MM.1S (cell line): ENCODE data around the gene PREB.

Experiments
- DNase-seq: peaks from one replicate; pipeline ENCODE4 v3.0.0-alpha.2; 2015
- H2AFZ ChIP-seq: fragments of 300-600 bp; sonication (generic); 2 replicates; pipeline ENCODE4 v1.6.0; 2016; ENCODE audit warnings: antibody characterized with exemption, low read length
- H3F3A ChIP-seq: fragments of 300-600 bp; sonication (generic); 2 replicates; pipeline ENCODE4 v1.6.1; 2016; ENCODE audit warnings: mild to moderate bottlenecking, antibody characterized with exemption, low read length, moderate library complexity, mixed read lengths; ENCODE audit not compliant: insufficient read depth
- H3K27ac ChIP-seq: fragments of 300-600 bp; sonication (generic); 2 replicates; pipeline ENCODE4 v1.5.1; 2016; ENCODE audit warnings: mild to moderate bottlenecking, low read length
- H3K27me3 ChIP-seq: fragments of 300-600 bp; sonication (generic); replicated peaks from 2 replicates; pipeline ENCODE4 v1.6.0; 2016; ENCODE audit warnings: low read length; ENCODE audit not compliant: insufficient read depth
- H3K36me3 ChIP-seq: fragments of 300-600 bp; sonication (generic); replicated peaks from 2 replicates; pipeline ENCODE4 v1.6.1; 2016; ENCODE audit warnings: mild to moderate bottlenecking, low read length, mixed read lengths; ENCODE audit not compliant: insufficient read depth
- H3K4me1 ChIP-seq: fragments of 300-600 bp; sonication (generic); 2 replicates; pipeline ENCODE4 v1.6.1; 2016; ENCODE audit warnings: low read length, mixed read lengths
- H3K4me2 ChIP-seq: fragments of 300-600 bp; sonication (generic); 2 replicates; pipeline ENCODE4 v1.6.0; 2016; ENCODE audit warnings: low read depth, low read length
- H3K4me3 ChIP-seq: fragments of 300-600 bp; sonication (generic); 2 replicates; pipeline ENCODE4 v1.5.1; 2016; ENCODE audit warnings: low read length, mixed read lengths
- H3K79me2 ChIP-seq: fragments of 300-600 bp; sonication (generic); 2 replicates; pipeline ENCODE4 v1.6.1; 2016; ENCODE audit warnings: mixed run types, low read length, mixed read lengths
- H3K9ac ChIP-seq: fragments of 300-600 bp; sonication (generic); 2 replicates; pipeline ENCODE4 v1.6.1; 2016; ENCODE audit warnings: low read length, mixed read lengths
- H3K9me2 ChIP-seq: fragments of 300-600 bp; sonication (generic); replicated peaks from 2 replicates; pipeline ENCODE4 v1.6.1; 2016; ENCODE audit warnings: mild to moderate bottlenecking, low read length, mixed read lengths; ENCODE audit not compliant: insufficient read depth
- H3K9me3 ChIP-seq: fragments of 300-600 bp; sonication (generic); replicated peaks from 2 replicates; pipeline ENCODE4 v1.6.1; 2016; ENCODE audit warnings: mild to moderate bottlenecking, low read length, mixed read lengths; ENCODE audit not compliant: insufficient read depth
- H4K20me1 ChIP-seq: fragments of 300-600 bp; sonication (generic); 2 replicates; pipeline ENCODE4 v1.6.1; 2016; ENCODE audit warnings: mild to moderate bottlenecking, low read length, moderate library complexity, mixed read lengths; ENCODE audit not compliant: insufficient read depth
- EZH2 ChIP-seq: fragments of 300-600 bp; sonication (generic); optimal IDR thresholded peaks from 2 replicates; pipeline ENCODE3; 2017; ENCODE audit warnings: low read depth, mild to moderate bottlenecking, antibody characterized with exemption, low read length, mixed read lengths
- EZH2phosphoT487 ChIP-seq: fragments of 300-600 bp; sonication (generic); IDR thresholded peaks from 2 replicates; pipeline ENCODE4 v1.6.1; 2018; ENCODE audit warnings: antibody characterized with exemption, low read length
- TF ChIP-seq, protein P1 (sequence below): fragments of 300-600 bp; sonication (generic); IDR thresholded peaks from 2 replicates; pipeline ENCODE4 v1.5.1; 2016; ENCODE audit warnings: antibody characterized with exemption, low read length, mixed read lengths

The PREB gene

DNA sequence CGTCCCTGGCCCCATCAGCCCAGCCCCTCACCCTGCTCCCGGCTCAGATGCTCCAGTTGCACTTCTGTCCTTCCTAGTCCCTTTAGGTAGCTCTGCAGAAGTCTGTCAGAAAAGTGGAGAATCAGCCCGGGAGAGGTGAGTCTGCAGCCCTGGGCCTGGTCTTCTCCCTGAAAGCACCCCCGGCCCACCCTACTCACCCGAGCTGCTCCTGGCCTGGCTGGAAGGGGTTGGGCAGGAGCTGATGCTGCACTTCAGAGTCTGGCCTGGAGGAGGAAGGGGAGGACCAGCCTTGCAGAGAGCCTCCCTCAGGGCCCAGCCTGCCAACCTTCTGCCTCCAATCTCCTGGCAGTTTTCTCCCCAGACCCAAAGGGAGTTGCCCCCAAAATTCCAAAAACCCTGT lies 32.1 kb downstream of the PREB start:
- Histone ChIP-seq H3K4me2 (no peak overlapping the region), H3K9me2 (no peaks in the 10 kb centered on the region), H3K79me2 (no peaks in the 10 kb centered on the region), H3K27ac (no peak overlapping the region), H3K36me3 (no peaks in the 10 kb centered on the region), H3K9ac (no peak overlapping the region), H3F3A (0 out of 2 replicates have a peak, but pooled peaks cover 4% of the 10 kb centered on the region), H4K20me1 (no peaks in the 10 kb centered on the region), H3K27me3 (no peaks in the 10 kb centered on the region), H2AFZ (no peak overlapping the region), H3K4me3 (no peak overlapping the region), H3K4me1 (peaks cover 9% of the 10 kb centered on the region), H3K9me3 (no peaks in the 10 kb centered on the region)
- no peak for DNase-seq
- TF ChIP-seq, protein P1, sequence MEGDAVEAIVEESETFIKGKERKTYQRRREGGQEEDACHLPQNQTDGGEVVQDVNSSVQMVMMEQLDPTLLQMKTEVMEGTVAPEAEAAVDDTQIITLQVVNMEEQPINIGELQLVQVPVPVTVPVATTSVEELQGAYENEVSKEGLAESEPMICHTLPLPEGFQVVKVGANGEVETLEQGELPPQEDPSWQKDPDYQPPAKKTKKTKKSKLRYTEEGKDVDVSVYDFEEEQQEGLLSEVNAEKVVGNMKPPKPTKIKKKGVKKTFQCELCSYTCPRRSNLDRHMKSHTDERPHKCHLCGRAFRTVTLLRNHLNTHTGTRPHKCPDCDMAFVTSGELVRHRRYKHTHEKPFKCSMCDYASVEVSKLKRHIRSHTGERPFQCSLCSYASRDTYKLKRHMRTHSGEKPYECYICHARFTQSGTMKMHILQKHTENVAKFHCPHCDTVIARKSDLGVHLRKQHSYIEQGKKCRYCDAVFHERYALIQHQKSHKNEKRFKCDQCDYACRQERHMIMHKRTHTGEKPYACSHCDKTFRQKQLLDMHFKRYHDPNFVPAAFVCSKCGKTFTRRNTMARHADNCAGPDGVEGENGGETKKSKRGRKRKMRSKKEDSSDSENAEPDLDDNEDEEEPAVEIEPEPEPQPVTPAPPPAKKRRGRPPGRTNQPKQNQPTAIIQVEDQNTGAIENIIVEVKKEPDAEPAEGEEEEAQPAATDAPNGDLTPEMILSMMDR = no peak
- TF ChIP-seq EZH2phosphoT487 (no peak), EZH2 (no peak)

DNA sequence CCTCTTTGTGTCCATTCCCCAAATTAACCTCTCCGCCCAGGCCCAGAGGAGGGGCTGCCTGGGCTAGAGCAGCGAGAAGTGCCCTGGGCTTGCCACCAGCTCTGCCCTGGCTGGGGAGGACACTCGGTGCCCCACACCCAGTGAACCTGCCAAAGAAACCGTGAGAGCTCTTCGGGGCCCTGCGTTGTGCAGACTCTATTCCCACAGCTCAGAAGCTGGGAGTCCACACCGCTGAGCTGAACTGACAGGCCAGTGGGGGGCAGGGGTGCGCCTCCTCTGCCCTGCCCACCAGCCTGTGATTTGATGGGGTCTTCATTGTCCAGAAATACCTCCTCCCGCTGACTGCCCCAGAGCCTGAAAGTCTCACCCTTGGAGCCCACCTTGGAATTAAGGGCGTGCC lies 34.4 kb downstream of the PREB start:
- H3K9me3 ChIP-seq = no peaks in the 10 kb centered on the region
- no peak overlapping the region for H3K27ac ChIP-seq
- no peak for DNase-seq
- H3K27me3 ChIP-seq = no peaks in the 10 kb centered on the region
- no peak overlapping the region for H3K9ac ChIP-seq
- H3K4me3 ChIP-seq = no peak overlapping the region
- H3K4me1 ChIP-seq = peaks cover 4% of the 10 kb centered on the region; the same call in 1 of the 2 replicates
- H3F3A ChIP-seq = no peaks in the 10 kb centered on the region
- H4K20me1 ChIP-seq = no peaks in the 10 kb centered on the region
- H3K79me2 ChIP-seq = no peaks in the 10 kb centered on the region
- no peaks in the 10 kb centered on the region for H3K9me2 ChIP-seq
- no peak overlapping the region for H3K4me2 ChIP-seq
- TF ChIP-seq, protein P1 = no peak
- no peak for TF ChIP-seq EZH2phosphoT487
- TF ChIP-seq EZH2 = no peak
- no peaks in the 10 kb centered on the region for H3K36me3 ChIP-seq
- H2AFZ ChIP-seq = no peak overlapping the region

DNA sequence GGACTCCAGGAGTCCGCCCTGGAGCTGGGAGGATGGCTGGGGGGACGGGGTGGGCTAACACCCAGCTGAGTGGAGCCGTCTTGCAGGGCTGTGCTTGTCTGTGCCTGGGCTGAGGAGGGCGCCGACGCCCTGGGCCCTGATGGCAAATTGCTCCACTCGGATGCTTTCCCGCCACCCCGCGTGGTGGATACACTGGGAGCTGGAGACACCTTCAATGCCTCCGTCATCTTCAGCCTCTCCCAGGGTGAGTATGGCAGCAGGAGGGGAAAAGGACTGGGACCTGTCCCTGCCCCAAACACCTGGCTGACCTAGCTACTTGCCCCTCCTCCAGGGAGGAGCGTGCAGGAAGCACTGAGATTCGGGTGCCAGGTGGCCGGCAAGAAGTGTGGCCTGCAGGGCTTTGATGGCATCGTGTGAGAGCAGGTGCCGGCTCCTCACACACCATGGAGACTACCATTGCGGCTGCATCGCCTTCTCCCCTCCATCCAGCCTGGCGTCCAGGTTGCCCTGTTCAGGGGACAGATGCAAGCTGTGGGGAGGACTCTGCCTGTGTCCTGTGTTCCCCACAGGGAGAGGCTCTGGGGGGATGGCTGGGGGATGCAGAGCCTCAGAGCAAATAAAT lies 35.0 kb downstream of the PREB start:
- no peak overlapping the region for H3K9ac ChIP-seq

More for the DNA sequence above, 35.0 kb downstream of the PREB start:
- Histone ChIP-seq H3K27ac (no peak overlapping the region), H3K9me3 (no peaks in the 10 kb centered on the region), H3K36me3 (no peaks in the 10 kb centered on the region), H3K27me3 (no peaks in the 10 kb centered on the region), H3K9me2 (no peaks in the 10 kb centered on the region), H2AFZ (no peak overlapping the region), H3K4me1 (peaks cover 4% of the 10 kb centered on the region; the same call in 1 of the 2 replicates), H3F3A (no peaks in the 10 kb centered on the region), H3K79me2 (no peaks in the 10 kb centered on the region), H3K4me2 (no peak overlapping the region), H3K4me3 (no peak overlapping the region), H4K20me1 (no peaks in the 10 kb centered on the region)
- no peak for DNase-seq
- TF ChIP-seq EZH2 (no peak), EZH2phosphoT487 (no peak)
- TF ChIP-seq, protein P1 = no peak
